ENCODE results near the gene CORO7.

Gene CORO7

DNA sequence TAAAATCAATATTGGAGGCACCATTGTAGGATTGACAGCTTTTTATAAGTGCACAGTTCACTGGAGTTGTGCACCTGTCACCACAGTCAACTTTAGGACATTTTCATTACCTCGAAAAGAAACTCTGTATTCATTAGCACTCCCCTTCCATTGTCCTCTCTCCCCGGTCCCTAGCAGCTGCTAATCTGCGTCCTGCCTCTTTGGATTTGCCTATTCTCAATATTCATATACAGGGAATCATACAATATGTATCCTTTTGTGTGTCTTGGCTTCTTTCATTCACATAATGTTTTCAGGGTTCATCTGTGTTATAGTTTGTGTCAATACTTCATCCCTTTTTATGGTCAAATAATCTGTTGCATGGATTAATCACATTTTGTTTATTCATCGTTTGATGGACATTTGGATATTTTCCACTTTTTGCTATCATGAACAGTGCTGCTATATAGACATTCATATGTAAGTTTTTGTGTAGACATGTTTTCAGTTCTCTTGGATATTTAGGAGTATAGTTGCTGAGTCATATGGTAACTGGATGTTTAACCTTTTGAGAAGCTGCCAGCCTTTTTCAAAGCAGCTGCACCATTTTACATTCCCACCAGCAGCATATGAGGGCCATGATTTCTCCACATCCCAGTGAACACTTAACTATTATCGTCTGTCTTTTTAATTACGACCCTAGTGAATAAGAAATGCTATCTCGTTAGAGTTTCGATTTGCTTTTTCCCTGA is 19.1 kb upstream of the CORO7 start:
- Histone ChIP-seq H3K79me2 (ENCODE audit: control insufficient read depth, low read length) (peaks cover 55% of the 10 kb centered on the region), H4K20me1 (ENCODE audit: control insufficient read depth, insufficient read depth, low read depth, low read length) (peaks cover 3% of the 10 kb centered on the region; the same call in 1 of the 2 replicates), H3K9me3 (ENCODE audit: control insufficient read depth, insufficient read depth, low read length) (no peaks in the 10 kb centered on the region), H3F3A (ENCODE audit: control insufficient read depth, insufficient read depth) (0 out of 2 replicates have a peak, but pooled peaks cover 3% of the 10 kb centered on the region), H3K27me3 (ENCODE audit: control insufficient read depth, low read length) (no peaks in the 10 kb centered on the region), H3K4me1 (ENCODE audit: control insufficient read depth, low read length) (no peaks in the 10 kb centered on the region), H3K4me3 (ENCODE audit: low read length) (no peak overlapping the region), H3K36me3 (ENCODE audit: control insufficient read depth, low read length) (peaks cover 88% of the 10 kb centered on the region), H3K27ac (ENCODE audit: low read depth, low read length) (no peak overlapping the region), H3K9me2 (replicated peaks; ENCODE audit: control insufficient read depth, low read length) (no peaks in the 10 kb centered on the region), H3K4me2 (ENCODE audit: low read length) (no peak overlapping the region)
- no peak for TF ChIP-seq EZH2phosphoT487 (IDR thresholded peaks at IDR 0.05; ENCODE audit: borderline replicate concordance, low read length)
- TF ChIP-seq, protein P1, sequence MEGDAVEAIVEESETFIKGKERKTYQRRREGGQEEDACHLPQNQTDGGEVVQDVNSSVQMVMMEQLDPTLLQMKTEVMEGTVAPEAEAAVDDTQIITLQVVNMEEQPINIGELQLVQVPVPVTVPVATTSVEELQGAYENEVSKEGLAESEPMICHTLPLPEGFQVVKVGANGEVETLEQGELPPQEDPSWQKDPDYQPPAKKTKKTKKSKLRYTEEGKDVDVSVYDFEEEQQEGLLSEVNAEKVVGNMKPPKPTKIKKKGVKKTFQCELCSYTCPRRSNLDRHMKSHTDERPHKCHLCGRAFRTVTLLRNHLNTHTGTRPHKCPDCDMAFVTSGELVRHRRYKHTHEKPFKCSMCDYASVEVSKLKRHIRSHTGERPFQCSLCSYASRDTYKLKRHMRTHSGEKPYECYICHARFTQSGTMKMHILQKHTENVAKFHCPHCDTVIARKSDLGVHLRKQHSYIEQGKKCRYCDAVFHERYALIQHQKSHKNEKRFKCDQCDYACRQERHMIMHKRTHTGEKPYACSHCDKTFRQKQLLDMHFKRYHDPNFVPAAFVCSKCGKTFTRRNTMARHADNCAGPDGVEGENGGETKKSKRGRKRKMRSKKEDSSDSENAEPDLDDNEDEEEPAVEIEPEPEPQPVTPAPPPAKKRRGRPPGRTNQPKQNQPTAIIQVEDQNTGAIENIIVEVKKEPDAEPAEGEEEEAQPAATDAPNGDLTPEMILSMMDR (IDR thresholded peaks at IDR 0.05; ENCODE audit: low read depth, low read length, poor library complexity, severe bottlenecking): no peak

DNA sequence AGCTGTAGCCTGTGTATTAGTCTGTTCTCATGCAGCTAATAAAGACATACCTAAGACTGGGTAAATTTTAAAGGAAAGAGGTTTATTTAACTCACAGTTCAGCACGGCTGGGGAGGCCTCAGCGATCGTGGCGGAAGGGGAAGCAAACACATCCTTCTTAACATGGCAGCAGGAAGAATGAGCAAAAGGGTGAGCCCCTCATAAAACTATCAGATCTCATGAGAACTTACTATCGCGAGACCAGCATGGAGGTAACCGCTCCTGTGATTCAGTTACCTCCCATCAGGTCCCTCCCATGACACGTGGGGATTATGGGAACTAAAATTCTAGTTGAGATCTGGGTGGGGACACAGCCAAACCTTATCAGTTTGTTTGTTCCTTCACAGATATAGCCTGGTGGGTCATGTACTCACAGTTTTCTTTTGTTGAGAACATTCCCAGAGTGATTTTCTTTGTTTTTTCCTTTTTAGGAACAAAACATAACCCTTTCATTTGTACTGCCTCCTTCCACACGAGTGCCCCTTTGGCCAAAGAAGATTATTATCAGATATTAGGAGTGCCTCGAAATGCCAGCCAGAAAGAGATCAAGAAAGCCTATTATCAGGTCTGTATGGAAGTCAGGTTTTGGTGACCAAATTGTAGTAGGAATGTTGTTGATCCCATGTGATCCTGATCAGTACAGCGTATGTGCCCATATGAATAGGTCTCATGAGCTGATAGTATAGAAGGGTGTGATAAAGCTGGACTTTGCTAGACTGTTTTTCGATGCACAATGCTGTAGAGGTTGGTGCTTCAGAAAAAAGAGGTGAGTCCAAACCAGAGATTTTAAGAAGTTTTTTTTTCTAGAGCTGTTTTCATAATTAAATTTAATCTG is 17.8 kb upstream of the CORO7 start:
- Histone ChIP-seq H3K27me3 (ENCODE audit: control insufficient read depth, low read length) (no peaks in the 10 kb centered on the region), H3F3A (ENCODE audit: control insufficient read depth, insufficient read depth) (0 out of 2 replicates have a peak, but pooled peaks cover 3% of the 10 kb centered on the region), H3K79me2 (ENCODE audit: control insufficient read depth, low read length) (peaks cover 68% of the 10 kb centered on the region), H3K27ac (ENCODE audit: low read depth, low read length) (no peak overlapping the region), H4K20me1 (ENCODE audit: control insufficient read depth, insufficient read depth, low read depth, low read length) (peaks cover 11% of the 10 kb centered on the region; the same call in 1 of the 2 replicates), H3K9me3 (ENCODE audit: control insufficient read depth, insufficient read depth, low read length) (no peaks in the 10 kb centered on the region), H3K9me2 (replicated peaks; ENCODE audit: control insufficient read depth, low read length) (no peaks in the 10 kb centered on the region), H3K4me3 (ENCODE audit: low read length) (no peak overlapping the region), H3K36me3 (ENCODE audit: control insufficient read depth, low read length) (peaks cover 90% of the 10 kb centered on the region), H3K4me2 (ENCODE audit: low read length) (no peak overlapping the region), H3K4me1 (ENCODE audit: control insufficient read depth, low read length) (no peaks in the 10 kb centered on the region)
- TF ChIP-seq EZH2phosphoT487 (IDR thresholded peaks at IDR 0.05; ENCODE audit: borderline replicate concordance, low read length): no peak
- TF ChIP-seq, protein P1 (IDR thresholded peaks at IDR 0.05; ENCODE audit: low read depth, low read length, poor library complexity, severe bottlenecking): no peak

DNA sequence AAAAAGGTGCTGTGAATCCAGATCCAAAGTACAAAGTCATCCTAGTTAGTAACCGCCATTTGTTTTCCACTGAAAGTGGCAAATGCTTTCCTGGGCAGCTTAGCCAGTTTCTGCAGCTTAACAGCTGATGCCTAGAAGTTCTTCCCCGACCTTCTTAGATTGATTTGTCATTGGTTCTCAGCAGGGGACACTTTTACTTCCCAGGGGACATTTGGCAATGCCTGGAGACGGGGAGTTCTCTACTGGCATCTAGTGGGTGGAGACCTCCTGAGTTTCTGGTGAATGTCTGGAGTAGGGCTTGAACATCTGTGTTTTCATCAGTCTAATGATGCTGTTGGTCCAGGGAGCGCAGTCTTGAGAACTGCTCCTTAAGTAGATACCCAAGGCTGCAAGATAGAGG is 16.8 kb upstream of the CORO7 start:
- no peaks in the 10 kb centered on the region for H3K9me2 ChIP-seq (replicated peaks; ENCODE audit: control insufficient read depth, low read length)
- H3K79me2 ChIP-seq (ENCODE audit: control insufficient read depth, low read length): peaks cover 77% of the 10 kb centered on the region
- no peaks in the 10 kb centered on the region for H3K27me3 ChIP-seq (ENCODE audit: control insufficient read depth, low read length)
- TF ChIP-seq, protein P1 (IDR thresholded peaks at IDR 0.05; ENCODE audit: low read depth, low read length, poor library complexity, severe bottlenecking): no peak
- no peak for TF ChIP-seq EZH2phosphoT487 (IDR thresholded peaks at IDR 0.05; ENCODE audit: borderline replicate concordance, low read length)
- H3K4me3 ChIP-seq (ENCODE audit: low read length): no peak overlapping the region
- H3K36me3 ChIP-seq (ENCODE audit: control insufficient read depth, low read length): peaks cover 89% of the 10 kb centered on the region
- H3F3A ChIP-seq (ENCODE audit: control insufficient read depth, insufficient read depth): 0 out of 2 replicates have a peak, but pooled peaks cover 3% of the 10 kb centered on the region
- no peak overlapping the region for H3K4me2 ChIP-seq (ENCODE audit: low read length)
- no peak overlapping the region for H3K27ac ChIP-seq (ENCODE audit: low read depth, low read length)
- no peaks in the 10 kb centered on the region for H3K9me3 ChIP-seq (ENCODE audit: control insufficient read depth, insufficient read depth, low read length)
- H4K20me1 ChIP-seq (ENCODE audit: control insufficient read depth, insufficient read depth, low read depth, low read length): peaks cover 14% of the 10 kb centered on the region; the same call in 1 of the 2 replicates
- H3K4me1 ChIP-seq (ENCODE audit: control insufficient read depth, low read length): no peaks in the 10 kb centered on the region

Data from DOHH2 (cell line).